CMK (cell line): ENCODE measurements around the gene DNAJC1.
"Not testable (repeated sequence)": the region's sequence is repeated elsewhere in the genome, so short reads cannot be mapped to it uniquely, and the experiment has no call there.

Experiments used
- DNase-seq: peaks from one replicate; pipeline ENCODE4 v3.0.0-alpha.2; 2010; ENCODE audit warnings: low read depth

The DNAJC1 gene

DNA sequence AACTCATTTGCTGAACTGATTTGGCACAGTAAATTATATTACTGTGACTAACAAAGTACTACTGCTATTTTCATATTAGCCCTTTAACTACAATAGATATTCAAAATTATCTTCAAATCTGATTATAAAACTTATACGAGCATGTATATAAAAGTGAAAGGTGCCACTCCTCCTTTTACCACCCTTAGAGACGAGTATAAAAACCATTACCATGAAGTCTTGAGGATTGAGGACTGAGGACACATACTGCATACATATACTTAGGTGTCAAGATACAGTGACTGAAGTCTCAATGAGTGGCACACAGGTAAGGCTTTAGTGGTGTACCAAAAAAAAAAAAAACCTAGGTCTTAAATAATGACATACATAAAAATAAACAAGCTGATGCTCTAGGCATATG, 98.6 kb downstream of the DNAJC1 start:
- DNase-seq = no peak

DNA sequence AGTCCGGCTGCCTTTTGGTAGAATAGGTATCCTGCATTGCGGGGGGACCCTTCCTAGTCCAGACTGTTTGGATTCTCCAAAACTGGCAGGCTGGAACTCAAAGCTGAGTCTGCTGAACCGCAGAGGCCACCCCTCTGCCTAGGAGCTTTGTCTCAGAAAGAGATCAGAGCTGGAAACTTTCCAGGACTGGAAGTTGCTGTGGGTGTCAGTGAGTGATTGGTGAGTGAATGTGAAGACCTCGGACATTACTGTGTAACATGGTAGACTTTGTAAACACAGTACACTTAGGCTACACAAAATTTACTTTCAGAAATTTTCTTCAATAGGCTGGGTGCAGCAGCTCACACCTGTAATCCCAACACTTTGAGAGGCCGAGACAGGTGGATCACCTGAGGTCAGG, 103.8 kb downstream of the DNAJC1 start:
- DNase-seq = no peak

DNA sequence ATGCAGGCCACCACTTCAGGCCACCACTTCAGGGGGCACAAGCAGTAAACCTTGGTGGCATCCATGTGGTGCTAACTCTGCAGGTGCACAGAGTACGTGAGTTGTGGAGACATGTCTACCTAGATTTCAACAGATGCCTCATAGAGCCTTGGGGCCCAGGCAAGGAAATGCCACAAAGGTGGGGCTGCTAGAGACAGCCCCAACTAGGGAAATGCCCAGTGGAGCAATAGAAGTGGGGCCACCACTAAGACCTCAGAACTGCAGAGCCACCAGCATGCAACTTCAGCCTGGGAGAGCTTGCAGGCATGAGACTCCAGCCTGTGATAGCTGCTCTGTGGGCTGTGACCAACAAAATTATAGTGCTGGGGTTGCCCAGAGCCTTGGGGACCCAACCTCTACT, 107.6 kb downstream of the DNAJC1 start:
- DNase-seq = no peak

DNA sequence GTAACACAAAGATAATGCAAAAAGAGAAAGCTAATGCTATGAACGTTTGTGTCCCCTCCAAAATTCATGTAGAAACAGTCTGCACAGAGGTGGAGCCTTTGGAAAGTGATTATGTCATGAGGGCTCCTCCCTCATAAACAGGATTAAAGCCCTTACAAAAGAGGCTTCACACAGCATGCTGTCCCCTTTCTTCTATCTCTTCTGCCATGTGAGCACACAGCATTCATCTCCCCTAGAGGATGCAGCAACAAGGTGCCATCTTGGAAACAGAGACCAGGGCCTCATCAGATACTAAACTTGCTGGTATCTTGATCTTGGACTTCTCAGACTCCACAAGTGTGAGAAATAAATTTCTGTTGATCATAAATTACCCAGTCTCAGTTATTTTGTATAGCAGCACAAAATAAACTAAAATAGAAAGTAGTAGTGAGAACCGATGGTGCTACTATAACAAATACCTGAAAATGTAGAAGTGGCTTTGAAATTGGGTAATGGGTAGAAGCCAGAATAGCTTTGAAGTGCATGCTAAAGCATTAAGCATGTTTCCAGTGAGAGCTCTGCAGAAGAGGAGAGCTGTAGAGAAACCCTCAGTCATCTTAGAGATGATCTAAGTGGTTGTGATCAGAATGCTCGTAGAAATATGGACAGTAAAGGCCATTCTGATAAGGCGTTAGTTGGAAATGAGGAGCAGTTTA, 108.7 kb downstream of the DNAJC1 start:
- DNase-seq = no peak

DNA sequence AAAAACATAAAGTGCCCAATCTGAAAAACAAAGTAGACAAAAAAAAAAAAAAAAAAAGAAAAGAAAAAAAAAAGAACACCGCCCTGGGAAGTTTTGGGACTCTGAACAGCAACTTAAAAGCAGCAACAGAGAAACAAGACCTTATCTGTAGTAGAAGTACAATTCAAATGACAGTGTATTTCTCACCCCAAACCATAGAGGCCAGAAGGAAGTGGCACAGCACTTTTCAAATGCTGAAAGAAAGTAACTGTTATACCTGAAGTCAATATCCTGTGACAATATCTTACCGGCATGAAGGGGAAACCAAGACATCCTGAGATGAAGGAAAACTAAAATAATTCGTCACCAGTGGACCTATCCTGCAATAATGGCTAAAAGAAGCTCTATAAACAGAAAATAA, 112.1 kb downstream of the DNAJC1 start:
- DNase-seq = no peak

DNA sequence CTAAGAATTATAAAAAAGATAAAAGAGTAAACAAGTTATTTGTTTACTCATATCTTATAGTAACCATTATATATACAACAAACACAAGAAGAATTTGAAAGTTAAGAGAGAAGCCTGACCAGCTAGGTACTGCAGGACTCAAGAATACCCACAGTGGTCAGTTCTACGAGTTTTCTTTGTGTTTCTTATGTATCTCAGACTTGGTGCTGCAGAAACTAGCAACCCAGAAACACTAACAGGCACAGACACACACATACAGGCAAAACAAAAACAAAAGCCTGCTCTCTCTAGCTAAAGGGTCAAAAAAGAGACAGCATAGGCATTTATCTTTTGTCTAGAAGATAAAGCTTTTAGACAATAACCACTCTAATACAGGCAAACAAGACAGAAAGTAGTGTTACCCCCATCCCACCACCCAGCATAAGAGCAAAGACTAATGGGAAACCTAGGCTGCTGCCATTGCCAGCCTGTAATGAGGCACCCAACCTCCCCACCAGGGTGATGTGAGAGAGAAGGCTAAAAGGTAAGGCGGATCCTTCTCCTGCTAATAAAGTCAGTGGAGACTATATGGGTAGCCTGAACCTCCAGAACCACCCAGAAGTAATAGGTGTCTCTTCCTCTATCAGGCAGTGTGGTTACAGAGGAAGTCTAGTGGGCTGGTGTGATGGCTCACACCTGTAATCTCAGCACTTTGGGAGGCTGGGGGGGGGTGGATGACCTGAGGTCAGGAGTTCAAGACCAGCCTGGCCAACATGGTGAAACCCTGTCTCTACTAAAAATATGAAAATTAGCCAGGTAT, 113.9 kb downstream of the DNAJC1 start:
- DNase-seq = no peak

DNA sequence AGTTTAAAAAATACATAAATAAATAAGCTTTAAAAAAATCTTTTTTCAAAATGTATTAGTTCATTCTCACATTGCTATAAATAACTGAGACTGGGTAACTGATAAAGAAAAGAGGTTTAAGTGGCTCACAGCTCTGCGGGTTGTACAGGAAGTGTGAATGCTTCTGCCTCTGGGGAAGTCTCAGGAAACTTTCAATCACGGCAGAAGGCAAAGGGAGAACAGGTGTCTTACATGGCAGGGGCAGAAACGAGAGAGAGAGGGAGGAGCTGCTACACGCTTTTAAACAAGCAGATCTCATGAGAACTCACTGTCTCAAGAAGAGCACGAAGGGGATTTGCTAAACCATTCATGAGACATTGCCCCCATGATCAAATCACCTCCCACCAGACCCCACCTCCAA, 114.6 kb downstream of the DNAJC1 start:
- DNase-seq = no peak

DNA sequence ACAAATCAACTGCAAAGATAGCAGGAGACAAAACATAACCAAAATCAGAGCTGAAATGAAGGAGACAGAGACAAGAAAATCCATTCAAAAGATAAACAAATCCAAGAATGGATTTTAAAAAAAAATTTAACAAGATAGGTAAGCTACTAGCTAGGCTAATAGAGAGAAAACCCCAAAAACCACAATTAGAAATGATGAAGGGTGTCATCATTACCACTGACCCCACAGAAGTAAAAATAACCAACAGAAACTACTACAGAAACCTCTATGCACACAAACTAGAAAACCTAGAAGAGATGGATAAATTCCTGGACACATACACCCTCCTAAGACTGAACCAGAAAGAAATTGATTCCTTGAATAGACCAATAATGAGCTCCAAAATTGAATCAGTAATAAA, 117.6 kb downstream of the DNAJC1 start:
- DNase-seq = no peak

DNA sequence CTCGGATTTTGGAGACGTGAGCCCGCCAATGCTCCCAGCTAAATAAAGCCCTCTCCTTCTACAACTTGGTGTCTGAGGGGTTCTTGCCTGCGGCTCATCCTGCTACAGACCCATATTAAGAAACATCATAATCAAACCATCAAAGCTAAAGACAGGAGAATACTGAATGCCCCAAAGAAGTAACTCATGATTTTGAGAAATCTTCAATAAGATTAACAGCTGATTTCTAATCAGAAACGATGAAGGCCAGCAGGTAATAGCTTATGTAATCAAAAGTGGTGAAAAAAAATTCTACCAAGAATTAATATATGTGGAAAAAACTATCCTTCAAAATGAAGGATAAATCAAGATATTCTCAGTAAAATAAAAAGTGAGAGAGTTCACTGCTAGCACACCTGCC, 130.3 kb downstream of the DNAJC1 start:
- DNase-seq = no peak

DNA sequence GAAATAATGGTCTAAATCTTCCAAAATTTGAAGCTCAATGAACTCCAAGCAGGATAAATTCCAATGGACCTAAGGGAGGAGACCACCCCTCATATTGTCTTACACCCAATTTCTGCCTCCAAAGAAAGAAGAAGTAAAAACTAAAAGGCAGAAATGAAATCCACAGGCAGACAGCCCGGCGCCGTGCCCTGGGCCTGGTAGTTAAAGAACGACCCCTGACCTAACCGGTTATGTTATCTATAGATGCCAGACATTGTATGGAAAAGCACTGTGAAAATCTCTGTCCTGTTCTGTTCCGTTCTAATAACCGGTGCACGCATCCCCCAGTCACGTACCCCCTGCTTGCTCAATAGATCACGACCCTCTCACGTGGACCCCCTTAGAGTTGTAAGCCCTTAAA, 130.8 kb downstream of the DNAJC1 start:
- DNase-seq = not testable (repeated sequence)

DNA sequence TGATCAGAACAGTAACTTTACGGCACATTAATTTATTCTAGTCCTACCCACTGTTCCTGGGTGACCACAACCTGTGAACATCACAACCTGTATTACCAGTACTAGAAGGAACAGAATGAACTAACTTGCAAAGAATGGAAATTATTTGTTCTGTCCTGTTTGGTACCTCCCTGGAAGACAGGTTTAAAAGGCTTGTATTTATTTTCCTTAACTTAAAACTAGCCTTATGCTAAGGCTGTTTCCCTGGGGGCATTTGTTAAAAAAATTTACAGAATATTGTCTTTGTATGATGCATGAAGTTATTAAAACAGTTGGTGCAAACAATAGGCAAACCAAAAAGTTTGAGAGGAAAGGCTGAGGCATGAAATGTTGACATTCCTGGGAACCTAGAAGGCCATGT, 132.7 kb downstream of the DNAJC1 start:
- no peak for DNase-seq

DNA sequence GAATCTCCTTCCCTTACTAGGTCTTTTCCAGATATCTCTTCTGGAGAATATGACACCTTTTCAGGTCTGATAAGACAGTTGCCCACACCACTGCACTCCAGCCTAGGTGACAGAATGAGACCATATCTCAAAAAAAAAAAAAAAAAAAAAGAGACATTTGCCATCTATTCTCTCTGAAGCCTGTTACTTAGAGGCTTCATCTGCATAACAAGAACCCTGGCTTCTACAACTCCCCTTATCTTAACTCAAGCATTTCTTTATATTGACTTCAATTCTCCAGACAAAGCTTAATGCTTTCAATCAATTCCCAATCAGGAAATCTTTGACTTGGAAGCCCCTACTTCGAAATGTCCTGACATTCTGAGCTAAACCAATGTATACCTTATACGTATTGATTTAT, 134.4 kb downstream of the DNAJC1 start:
- not testable (repeated sequence) for DNase-seq

DNA sequence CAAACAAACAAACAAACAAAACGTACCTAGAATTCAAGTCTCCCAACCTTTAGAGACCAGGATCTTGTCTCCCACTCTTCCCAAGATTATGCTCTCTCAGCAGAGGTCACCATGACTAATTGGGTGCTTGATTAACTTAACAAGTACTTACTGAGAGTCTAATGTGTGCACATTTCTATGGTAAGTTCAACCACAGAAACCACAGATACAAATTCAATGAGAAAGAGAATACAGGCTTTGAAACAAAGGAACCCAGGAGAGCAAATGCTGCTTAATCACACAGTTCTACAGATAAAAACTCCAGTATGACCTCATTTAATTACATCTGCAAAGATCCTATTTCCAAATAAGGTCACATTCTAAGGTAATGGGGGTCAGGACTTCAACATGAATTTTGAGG, 142.8 kb downstream of the DNAJC1 start:
- DNase-seq = no peak

DNA sequence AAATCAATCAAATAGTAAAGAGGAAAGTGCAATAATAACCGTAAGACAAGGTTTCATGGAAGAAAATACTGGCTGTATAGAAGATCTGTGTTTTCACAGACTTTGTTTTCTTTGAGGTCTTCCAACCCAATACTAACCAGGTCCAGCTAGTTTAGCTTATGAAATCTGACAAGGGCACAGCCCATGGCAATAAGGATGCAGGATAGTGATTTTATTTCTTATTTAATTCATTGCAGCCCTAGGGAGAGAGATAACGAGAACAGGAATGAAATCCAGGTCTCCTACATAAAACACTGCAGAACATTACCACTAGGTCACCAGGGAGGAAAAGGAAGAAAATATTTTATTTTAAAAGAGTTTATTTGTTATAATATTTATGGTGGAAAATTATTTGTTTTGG, 145.1 kb downstream of the DNAJC1 start:
- DNase-seq = no peak

DNA sequence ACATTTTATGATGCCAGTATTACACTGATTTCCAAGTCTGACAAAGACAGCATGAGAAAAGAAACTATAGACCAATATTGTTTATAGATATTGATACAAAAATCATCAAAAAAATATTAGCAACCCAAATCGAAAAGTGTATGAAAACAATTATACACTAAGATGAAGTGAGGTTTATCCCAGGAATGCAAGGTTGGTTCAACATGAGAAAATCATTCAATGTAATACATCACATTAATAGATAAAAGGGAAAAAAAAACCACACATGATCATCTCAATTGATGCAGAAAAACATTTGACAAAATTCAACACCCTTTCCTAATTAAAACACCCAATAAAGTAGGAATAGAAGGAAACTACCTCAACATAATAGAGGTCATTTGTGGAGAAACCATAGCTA, 153.9 kb downstream of the DNAJC1 start:
- DNase-seq = no peak

DNA sequence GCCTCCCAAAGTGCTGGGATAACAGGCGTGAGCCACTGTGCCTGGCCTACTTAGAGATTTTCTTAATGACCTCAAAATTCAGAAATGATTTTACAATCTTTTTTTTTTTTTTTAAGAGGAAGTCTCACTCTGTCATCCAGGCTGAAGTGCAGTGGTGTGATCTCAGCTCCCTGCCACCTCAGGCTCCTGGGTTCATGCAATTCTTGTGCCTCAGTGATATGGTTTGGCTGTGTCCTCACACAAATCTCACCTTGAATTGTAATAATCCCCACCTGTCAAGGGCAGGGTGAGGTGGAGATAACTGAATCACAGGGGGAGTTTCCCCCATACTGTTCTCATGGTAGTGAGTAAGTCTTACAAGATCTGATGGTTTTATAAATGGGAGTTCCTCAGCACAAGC, 159.9 kb downstream of the DNAJC1 start:
- no peak for DNase-seq

DNA sequence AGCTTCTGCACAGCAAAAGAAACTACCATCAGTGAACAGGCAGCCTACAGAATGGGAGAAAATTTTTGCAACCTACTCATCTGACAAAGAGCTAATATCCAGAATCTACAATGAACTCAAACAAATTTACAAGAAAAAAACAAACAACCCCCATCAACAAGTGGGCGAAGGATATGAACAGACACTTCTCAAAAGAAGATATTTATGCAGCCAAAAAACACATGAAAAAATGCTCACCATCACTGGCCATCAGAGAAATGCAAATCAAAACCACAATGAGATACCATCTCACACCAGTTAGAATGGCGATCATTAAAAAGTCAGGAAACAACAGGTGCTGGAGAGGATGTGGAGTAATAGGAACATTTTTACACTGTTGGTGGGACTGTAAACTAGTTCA, 162.3 kb downstream of the DNAJC1 start:
- not testable (repeated sequence) for DNase-seq

DNA sequence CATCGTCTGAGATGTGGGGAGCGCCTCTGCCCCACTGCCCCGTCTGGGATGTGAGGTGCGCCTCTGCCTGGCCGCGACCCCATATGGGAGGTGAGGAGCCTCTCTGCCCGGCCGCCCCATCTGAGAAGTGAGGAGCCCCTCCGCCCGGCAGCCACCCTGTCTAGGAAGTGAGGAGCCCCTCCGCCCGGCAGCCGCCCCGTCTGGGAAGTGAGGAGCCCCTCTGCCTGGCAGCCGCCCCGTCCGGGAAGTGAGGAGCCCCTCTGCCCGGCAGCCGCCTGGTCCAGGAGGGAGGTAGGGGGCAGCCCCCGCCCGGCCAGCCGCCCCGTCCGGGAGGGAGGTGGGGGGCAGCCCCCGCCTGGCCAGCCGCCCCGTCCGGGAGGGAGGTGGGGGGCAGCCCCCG, 166.0 kb downstream of the DNAJC1 start:
- not testable (repeated sequence) for DNase-seq

DNA sequence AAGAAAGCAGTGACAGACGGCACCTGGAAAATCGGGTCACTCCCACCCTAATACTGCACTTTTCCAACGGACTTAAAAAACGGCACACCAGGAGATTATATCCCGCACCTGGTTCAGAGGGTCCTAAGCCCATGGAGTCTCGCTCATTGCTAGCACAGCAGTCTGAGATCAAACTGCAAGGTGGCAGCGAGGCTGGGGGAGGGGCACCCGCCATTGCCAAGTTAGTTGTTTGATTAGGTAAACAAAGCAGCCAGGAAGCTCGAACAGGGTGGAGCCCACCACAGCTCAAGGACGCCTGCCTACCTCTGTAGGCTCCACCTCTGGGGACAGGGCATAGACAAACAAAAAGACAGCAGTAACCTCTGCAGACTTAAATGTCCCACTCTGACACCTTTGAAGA, 169.0 kb downstream of the DNAJC1 start:
- not testable (repeated sequence) for DNase-seq

DNA sequence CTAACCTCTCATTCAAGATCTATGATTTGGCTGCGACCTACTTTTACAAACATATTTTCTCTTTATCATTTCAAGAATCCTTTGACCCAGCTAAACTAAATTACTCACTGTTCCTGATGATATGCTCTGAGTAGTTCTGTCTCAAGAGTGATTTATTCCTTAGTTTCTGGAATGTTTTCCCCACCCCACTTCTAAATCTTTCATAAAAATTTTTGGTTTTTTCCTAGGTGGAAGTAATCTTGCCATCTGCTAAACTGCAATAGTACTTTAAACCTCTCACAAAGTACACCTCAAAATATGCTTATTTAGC, 170.8 kb downstream of the DNAJC1 start:
- no peak for DNase-seq

DNA sequence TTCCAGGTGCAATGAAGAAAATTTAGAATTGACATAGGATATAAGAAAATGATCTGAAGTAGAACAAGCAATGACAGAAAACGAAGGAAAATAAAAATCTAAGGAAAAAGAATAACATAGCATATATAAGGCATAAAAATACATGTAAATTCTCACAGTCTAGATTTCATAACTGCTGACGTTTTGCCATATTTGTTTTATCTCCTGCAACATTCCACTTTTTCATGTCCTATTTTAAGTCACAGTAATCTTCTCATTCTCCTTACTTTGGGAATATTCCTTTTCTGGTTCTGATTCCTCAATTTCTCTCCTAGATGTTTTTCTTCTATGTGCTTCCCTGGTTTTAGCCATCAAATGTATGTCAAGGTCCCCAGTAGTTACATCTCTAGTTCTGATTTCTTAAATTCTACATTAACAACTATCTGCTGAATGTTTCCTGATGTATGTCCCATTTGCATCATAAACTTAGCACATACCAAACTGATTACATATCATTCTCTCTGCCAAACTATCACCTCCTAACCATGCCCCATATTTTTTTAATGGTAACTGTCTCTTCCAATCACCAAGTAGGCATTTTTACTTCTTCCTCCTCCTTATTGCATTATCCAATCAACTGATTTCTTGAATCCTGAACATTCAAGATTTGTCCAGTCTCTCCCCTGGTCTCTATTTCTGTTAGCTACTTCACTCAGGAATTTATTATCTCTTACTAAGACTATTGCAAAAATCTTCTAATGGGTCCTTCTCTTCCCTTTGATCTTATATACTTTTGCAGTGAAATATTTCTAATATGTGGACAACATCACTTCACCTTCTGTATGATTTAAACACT, 171.3 kb downstream of the DNAJC1 start:
- DNase-seq = no peak

DNA sequence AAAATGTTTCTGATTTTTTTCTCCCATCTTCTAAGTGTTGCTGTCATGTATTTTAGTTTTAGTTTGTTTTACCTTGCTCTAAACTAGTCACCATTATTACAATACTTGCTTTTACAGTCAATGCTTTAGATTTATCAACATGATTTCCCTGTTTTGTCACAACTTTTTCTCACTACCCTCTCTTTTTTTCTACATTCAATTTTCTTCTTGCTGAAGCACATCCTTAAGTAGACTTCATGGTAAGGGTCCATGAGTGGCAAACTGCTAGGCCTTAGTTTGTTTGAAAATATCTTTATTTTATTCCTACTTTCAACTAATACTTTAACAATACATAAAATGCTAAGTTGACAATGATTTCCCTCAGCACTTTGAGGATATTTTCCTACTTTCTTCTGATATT, 173.5 kb downstream of the DNAJC1 start:
- DNase-seq = no peak

DNA sequence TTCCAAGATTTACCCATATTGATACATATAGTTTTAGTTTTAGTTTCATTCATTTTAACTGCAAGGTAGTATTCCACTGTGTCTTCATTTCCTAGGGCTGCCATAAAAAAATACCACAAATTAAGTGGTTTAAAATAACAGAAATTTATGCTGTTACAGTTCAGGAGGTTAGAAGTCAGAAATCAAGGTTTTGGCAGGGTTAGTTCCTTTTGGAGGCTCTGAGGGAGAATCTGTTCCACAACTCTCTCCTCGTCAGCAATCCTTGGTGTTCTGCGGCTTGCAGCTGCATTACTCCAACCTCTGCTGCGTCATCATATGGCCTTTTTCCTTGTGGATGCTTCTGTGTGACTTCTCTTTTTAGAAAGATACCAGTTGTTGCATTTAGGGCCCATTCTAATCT, 176.2 kb downstream of the DNAJC1 start:
- DNase-seq = no peak
